ENCODE results near the gene KRTAP21-1.

GRCh38 chr21:30800605-30801004 is 45.4 kb upstream of the KRTAP21-1 start:
- TF ChIP-seq CTCF (IDR thresholded peaks at IDR 0.05; ENCODE audit: insufficient read depth, low read length, poor library complexity, severe bottlenecking) (no peak), EZH2phosphoT487 (conservative IDR thresholded peaks at IDR 0.05; ENCODE audit: low read length) (no peak)

All from SU-DHL-6 (cell line).